ENCODE data around the gene FBN2.

Gene FBN2

GRCh38 chr5:128537221-128537999, 635 bp downstream of the FBN2 start:
- H3K4me3 ChIP-seq (ENCODE audit: low read depth, low read length), result no peak overlapping the region
- DNase-seq, result no peak
- no peak for TF ChIP-seq CTCF (IDR thresholded peaks at IDR 0.05; ENCODE audit: low read depth, low read length)
- H3K9me3 ChIP-seq, result no peaks in the 10 kb centered on the region
- H3K27me3 ChIP-seq, result peaks cover 54% of the 10 kb centered on the region
- no peaks in the 10 kb centered on the region for H3K4me1 ChIP-seq
- no peaks in the 10 kb centered on the region for H3K36me3 ChIP-seq

- no peak for TF ChIP-seq CTCF (IDR thresholded peaks at IDR 0.05; ENCODE audit: low read depth, low read length)
- Histone ChIP-seq H3K36me3 (no peaks in the 10 kb centered on the region), H3K4me3 (ENCODE audit: low read depth, low read length) (no peak overlapping the region), H3K27me3 (peaks cover 54% of the 10 kb centered on the region), H3K4me1 (no peaks in the 10 kb centered on the region), H3K9me3 (no peaks in the 10 kb centered on the region)
- no peak for DNase-seq
Observed at GRCh38 chr5:128536254-128537220, 1.5 kb downstream of the FBN2 start.

- Histone ChIP-seq H3K36me3 (no peaks in the 10 kb centered on the region), H3K27me3 (peaks cover 52% of the 10 kb centered on the region), H3K4me3 (ENCODE audit: low read depth, low read length) (no peak overlapping the region), H3K9me3 (no peaks in the 10 kb centered on the region), H3K4me1 (no peaks in the 10 kb centered on the region)
- no peak for TF ChIP-seq CTCF (IDR thresholded peaks at IDR 0.05; ENCODE audit: low read depth, low read length)
- no peak for DNase-seq
Observed at GRCh38 chr5:128535251-128535650, 2.8 kb downstream of the FBN2 start.

- Histone ChIP-seq H3K27me3 (peaks cover 50% of the 10 kb centered on the region), H3K9me3 (no peaks in the 10 kb centered on the region), H3K4me1 (no peaks in the 10 kb centered on the region), H3K4me3 (ENCODE audit: low read depth, low read length) (no peak overlapping the region), H3K36me3 (no peaks in the 10 kb centered on the region)
- DNase-seq, result no peak
- no peak for TF ChIP-seq CTCF (IDR thresholded peaks at IDR 0.05; ENCODE audit: low read depth, low read length)
Observed at GRCh38 chr5:128534726-128535125, 3.3 kb downstream of the FBN2 start.

- Histone ChIP-seq H3K4me3 (ENCODE audit: low read depth, low read length) (no peak overlapping the region), H3K36me3 (no peaks in the 10 kb centered on the region), H3K4me1 (no peaks in the 10 kb centered on the region), H3K9me3 (no peaks in the 10 kb centered on the region), H3K27me3 (peaks cover 34% of the 10 kb centered on the region)
- DNase-seq, result no peak
- no peak for TF ChIP-seq CTCF (IDR thresholded peaks at IDR 0.05; ENCODE audit: low read depth, low read length)
Observed at GRCh38 chr5:128532776-128533175, 5.3 kb downstream of the FBN2 start.

All from BE2C (cell line).